Keratinocyte (primary cell): ENCODE data around the gene DCT.

Experiments used
- EZH2 ChIP-seq: IDR thresholded peaks from one replicate; pipeline ENCODE4 v1.6.1; 2012; ENCODE audit warnings: inconsistent platforms, mild to moderate bottlenecking, low read length, moderate library complexity
- TF ChIP-seq, protein P1 (sequence below), 3 experiments: IDR thresholded peaks in 1 of 3; conservative IDR thresholded peaks in 1 of 3; optimal IDR thresholded peaks in 1 of 3; 2 replicates in 2 of 3; 3 replicates in 1 of 3; pipeline versions ENCODE3 to v1.5.1; 2011; ENCODE audit warnings: low read length in 3 of 3, mild to moderate bottlenecking in 3 of 3, moderate library complexity in 2 of 3, control low read depth in 1 of 3, inconsistent platforms in 1 of 3; ENCODE audit not compliant: insufficient read depth in 2 of 3; ENCODE audit errors: extremely low read depth in 1 of 3

DNA sequence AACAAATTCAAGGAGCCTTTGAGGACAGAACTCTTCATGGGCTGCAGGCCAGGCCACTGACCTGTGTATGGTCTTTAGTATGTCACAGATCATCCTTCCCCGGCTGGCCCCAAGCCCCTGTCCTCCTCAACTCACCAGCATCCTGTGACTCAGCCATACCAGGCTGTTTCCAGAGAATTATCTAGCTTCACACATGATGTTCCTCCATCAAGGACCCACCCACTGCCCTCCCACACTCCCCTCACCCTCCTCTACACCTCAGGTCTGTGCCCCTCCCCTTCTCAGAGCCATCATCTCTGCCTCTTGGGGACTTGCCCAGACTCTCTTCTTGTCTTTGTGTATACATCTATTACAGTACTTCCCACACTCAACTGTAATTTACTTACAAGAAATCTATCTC, 14.7 kb downstream of the DCT start:
- no peak for TF ChIP-seq EZH2
- TF ChIP-seq, protein P1, sequence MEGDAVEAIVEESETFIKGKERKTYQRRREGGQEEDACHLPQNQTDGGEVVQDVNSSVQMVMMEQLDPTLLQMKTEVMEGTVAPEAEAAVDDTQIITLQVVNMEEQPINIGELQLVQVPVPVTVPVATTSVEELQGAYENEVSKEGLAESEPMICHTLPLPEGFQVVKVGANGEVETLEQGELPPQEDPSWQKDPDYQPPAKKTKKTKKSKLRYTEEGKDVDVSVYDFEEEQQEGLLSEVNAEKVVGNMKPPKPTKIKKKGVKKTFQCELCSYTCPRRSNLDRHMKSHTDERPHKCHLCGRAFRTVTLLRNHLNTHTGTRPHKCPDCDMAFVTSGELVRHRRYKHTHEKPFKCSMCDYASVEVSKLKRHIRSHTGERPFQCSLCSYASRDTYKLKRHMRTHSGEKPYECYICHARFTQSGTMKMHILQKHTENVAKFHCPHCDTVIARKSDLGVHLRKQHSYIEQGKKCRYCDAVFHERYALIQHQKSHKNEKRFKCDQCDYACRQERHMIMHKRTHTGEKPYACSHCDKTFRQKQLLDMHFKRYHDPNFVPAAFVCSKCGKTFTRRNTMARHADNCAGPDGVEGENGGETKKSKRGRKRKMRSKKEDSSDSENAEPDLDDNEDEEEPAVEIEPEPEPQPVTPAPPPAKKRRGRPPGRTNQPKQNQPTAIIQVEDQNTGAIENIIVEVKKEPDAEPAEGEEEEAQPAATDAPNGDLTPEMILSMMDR (optimal IDR thresholded peaks at IDR 0.05 in 1 of 3, IDR thresholded peaks at IDR 0.05 in 1 of 3, conservative IDR thresholded peaks at IDR 0.05 in 1 of 3; ENCODE audit: extremely low read depth in 1 of 3, insufficient read depth in 2 of 3, low read length in 3 of 3): no peak
